Gastroesophageal sphincter (tissue), 4 donors: ENCODE results near the gene MMP17. TPM values are rescaled to one million over a fixed set of nuclear protein-coding genes. Genes with fewer than 3 reads are reported as not detected.

Experiments
- ATAC-seq: fragments of 150-250 bp; one replicate; pipeline ENCODE4 v1.9.1; 2016; ENCODE audit warnings: mild to moderate bottlenecking, moderate library complexity
- H3K27ac ChIP-seq, 4 donors: fragments of 200-600 bp; sonication (generic) in 3 of 4; 1 replicate in 3 of 4; 2 replicates in 1 of 4; pipeline ENCODE4 v1.5.1; 2016 to 2019
- H3K27me3 ChIP-seq: fragments of 200-600 bp; sonication (generic); one replicate; pipeline ENCODE4 v1.5.1; 2019
- H3K36me3 ChIP-seq, 2 donors: fragments of 200-600 bp; sonication (generic); one replicate each; pipeline ENCODE4 v1.5.1; 2019; ENCODE audit warnings: control low read depth in 1 of 2
- H3K4me1 ChIP-seq, 3 donors: fragments of 200-600 bp; sonication (generic); 1 replicate in 2 of 3; 2 replicates in 1 of 3; pipeline ENCODE4 v1.5.1; 2016 to 2019; ENCODE audit warnings: control low read depth in 2 of 3
- H3K4me3 ChIP-seq, 2 donors: fragments of 200-600 bp; sonication (generic); one replicate each; pipeline ENCODE4 v1.5.1; 2019; ENCODE audit warnings: mild to moderate bottlenecking in 1 of 2, moderate library complexity in 1 of 2
- H3K9me3 ChIP-seq, 3 donors: fragments of 200-600 bp; sonication (generic); one replicate each; pipeline ENCODE4 v1.5.1; 2017 to 2019; ENCODE audit warnings: control low read depth in 2 of 3
- CTCF ChIP-seq, 4 experiments: fragments of 200-600 bp in 2 of 4; fragments of 450-650 bp in 2 of 4; sonication (generic) in 1 of 4; IDR thresholded peaks; one replicate each; pipeline ENCODE4 v1.5.1; 2017 to 2019; ENCODE audit warnings: antibody characterized with exemption in 4 of 4, mild to moderate bottlenecking in 2 of 4, moderate library complexity in 2 of 4
- EP300 ChIP-seq: sonication (generic); formaldehyde crosslinking; IDR thresholded peaks from one replicate; pipeline ENCODE4 v1.6.1; 2017; ENCODE audit warnings: antibody characterized with exemption, mild to moderate bottlenecking
- POLR2A ChIP-seq, 2 donors: fragments of 450-650 bp; IDR thresholded peaks; one replicate each; pipeline ENCODE4 v1.6.1; 2017; ENCODE audit warnings: antibody characterized with exemption in 2 of 2, mild to moderate bottlenecking in 2 of 2, moderate library complexity in 1 of 2
- POLR2AphosphoS5 ChIP-seq: sonication (generic); formaldehyde crosslinking; IDR thresholded peaks from one replicate; pipeline ENCODE4 v1.6.1; 2017; ENCODE audit warnings: antibody characterized with exemption
- WGBS, 2 donors: methylation state at CpG; one replicate each; pipeline ENCODE4 v1.1.5; 2018; ENCODE audit warnings: low coverage in 1 of 2; 5-methylcytosine and 5-hydroxymethylcytosine counted together
- total RNA-seq, 4 donors: library from RNA; depleted of rRNA; stranded (reverse); fragments of >200 nt; gene quantifications; one replicate each; pipeline ENCODE4 v1.1.0, GENCODE V29; 2016

Gene MMP17
- 1 to 10 TPM; 2.0 to 7.0 (median 4.5) TPM for total RNA-seq

GRCh38 chr12:131827961-131828534, at the start of gene MMP17:
Gene MMP17 (plus strand): TSS chr12:131828393. CDS start chr12:131828495, 102 bp downstream.
- Histone ChIP-seq H3K27me3 (peaks cover 90% of the 10 kb centered on the region), H3K4me1 (peaks cover 0 to 50% (median 30%) of the 10 kb centered on the region in 3 donors), H3K27ac (peak within 1 kb of the TSS in 3 of 4 donors; percentile 20 to 76 (median 42)), H3K4me3 (peak within 1 kb of the TSS; percentile 24 to 58), H3K9me3 (no peaks in the 10 kb centered on the region), H3K36me3 (no peaks in the 10 kb centered on the region)
- TF ChIP-seq EP300: no peak
- peak in 1 of 4 experiments; percentile 38 for TF ChIP-seq CTCF (IDR thresholded peaks at IDR 0.05)
- ATAC-seq: peak; percentile 57
- WGBS, 2 donors: no CpG with 5 or more reads among the region's 86 CpGs

DNA sequence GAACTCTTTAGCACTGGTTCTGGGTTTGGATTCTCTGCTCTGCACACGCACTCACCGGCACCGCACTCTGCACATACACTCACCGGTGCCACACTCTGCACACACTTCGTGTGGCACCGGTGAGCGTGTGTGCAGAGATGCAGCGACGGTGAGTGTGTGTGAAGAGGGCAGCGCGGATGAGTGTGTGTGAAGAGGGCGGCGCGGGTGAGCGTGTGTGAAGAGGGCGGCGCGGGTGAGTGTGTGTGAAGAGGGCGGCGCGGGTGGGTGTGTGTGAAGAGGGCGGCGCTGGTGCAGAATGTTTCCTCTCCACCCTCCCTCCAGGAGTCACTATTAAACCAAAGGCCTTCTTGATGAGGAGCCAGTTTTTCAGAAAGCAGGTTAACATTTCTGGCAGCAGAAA, 49.2 kb upstream of the MMP17 start:
- ATAC-seq: no peak
- Histone ChIP-seq H3K27ac (no peak overlapping the region), H3K9me3 (no peaks in the 10 kb centered on the region), H3K27me3 (no peaks in the 10 kb centered on the region), H3K4me1 (peaks cover 0 to 24% (median 0%) of the 10 kb centered on the region in 3 donors), H3K36me3 (peaks cover 0 to 65% of the 10 kb centered on the region in 2 donors), H3K4me3 (no peak overlapping the region)
- TF ChIP-seq POLR2A (IDR thresholded peaks at IDR 0.05): no peak
- TF ChIP-seq POLR2AphosphoS5: no peak
- TF ChIP-seq CTCF (IDR thresholded peaks at IDR 0.05): no peak
- TF ChIP-seq EP300: no peak
- 88 to 99% methylated on average over 8 to 14 of the region's 23 CpGs for WGBS, 2 donors

GRCh38 chr12:131782061-131782460, 46.1 kb upstream of the MMP17 start:
- no peaks in the 10 kb centered on the region for H3K27me3 ChIP-seq
- TF ChIP-seq CTCF (IDR thresholded peaks at IDR 0.05) (no peak), POLR2AphosphoS5 (no peak), EP300 (no peak), POLR2A (IDR thresholded peaks at IDR 0.05) (no peak)
- H3K27ac ChIP-seq: no peak overlapping the region
- H3K4me3 ChIP-seq: no peak overlapping the region
- ATAC-seq: no peak
- peaks cover 0 to 78% of the 10 kb centered on the region in 2 donors for H3K36me3 ChIP-seq
- WGBS, 2 donors: 73 to 95% methylated on average over 2 of the region's 2 CpGs
- peaks cover 0 to 12% (median 0%) of the 10 kb centered on the region in 3 donors for H3K4me1 ChIP-seq
- no peaks in the 10 kb centered on the region for H3K9me3 ChIP-seq

DNA sequence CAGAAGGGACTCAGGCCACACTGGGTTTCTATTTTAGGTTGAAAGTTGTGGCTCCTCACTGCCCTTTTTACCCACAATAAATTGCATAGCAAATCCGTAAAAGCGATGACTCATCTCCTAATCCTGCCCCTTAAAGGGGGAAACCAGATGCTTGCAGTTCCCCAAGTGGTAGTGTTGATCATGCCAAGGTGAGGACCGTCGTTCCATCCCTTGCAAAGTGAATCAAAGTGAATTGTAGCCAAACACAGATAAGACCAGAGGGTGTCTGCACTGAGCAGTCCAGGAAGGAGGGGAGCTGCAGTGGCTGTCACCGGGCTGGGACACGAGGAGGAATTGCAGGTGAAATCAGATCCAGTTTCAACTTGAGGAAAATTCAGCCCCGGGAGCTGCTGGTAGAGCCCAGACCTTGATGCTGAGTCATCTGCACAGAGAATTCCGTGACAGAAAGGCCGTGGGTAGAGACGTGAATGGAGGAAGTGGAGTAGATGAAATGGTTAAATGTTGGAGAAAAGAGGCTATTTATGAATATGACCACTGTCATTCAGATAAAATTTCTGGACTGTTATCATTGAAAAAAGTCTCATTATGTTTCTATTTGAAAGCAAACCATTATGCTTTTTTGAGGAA, 44.2 kb upstream of the MMP17 start:
- TF ChIP-seq POLR2AphosphoS5: peak; percentile 29
- TF ChIP-seq POLR2A (IDR thresholded peaks at IDR 0.05): no peak
- TF ChIP-seq EP300: no peak
- no peak for TF ChIP-seq CTCF (IDR thresholded peaks at IDR 0.05)
- Histone ChIP-seq H3K27me3 (no peaks in the 10 kb centered on the region), H3K4me3 (no peak overlapping the region), H3K27ac (no peak overlapping the region), H3K36me3 (peaks cover 0 to 81% of the 10 kb centered on the region in 2 donors), H3K9me3 (no peaks in the 10 kb centered on the region), H3K4me1 (peaks cover 0 to 12% (median 0%) of the 10 kb centered on the region in 3 donors)
- WGBS, 2 donors: 35 to 46% methylated on average over 9 of the region's 10 CpGs
- no peak for ATAC-seq
